ENCODE measurements around the gene SNCA.

SNCA gene

GRCh38 chr4:89813197-89813596 lies 23.8 kb downstream of the SNCA start:
- FAIRE-seq = no peak

GRCh38 chr4:89807441-89808140 lies 29.4 kb downstream of the SNCA start:
- no peak for FAIRE-seq

GRCh38 chr4:89805297-89805696 lies 31.7 kb downstream of the SNCA start:
- no peak for FAIRE-seq

- no peak for FAIRE-seq
Observed at GRCh38 chr4:89803915-89804314, 33.0 kb downstream of the SNCA start.

- no peak for FAIRE-seq
Observed at GRCh38 chr4:89803036-89803435, 33.9 kb downstream of the SNCA start.

GRCh38 chr4:89800527-89801103 lies 36.3 kb downstream of the SNCA start:
- no peak for FAIRE-seq

GRCh38 chr4:89800012-89800516 lies 36.9 kb downstream of the SNCA start:
- no peak for FAIRE-seq

- no peak for FAIRE-seq
Observed at GRCh38 chr4:89799071-89799470, 37.9 kb downstream of the SNCA start.

- no peak for FAIRE-seq
Observed at GRCh38 chr4:89797117-89797516, 39.8 kb downstream of the SNCA start.

- no peak for FAIRE-seq
Observed at GRCh38 chr4:89788206-89789072, 48.5 kb downstream of the SNCA start.

GRCh38 chr4:89784686-89785231 lies 52.2 kb downstream of the SNCA start:
- FAIRE-seq = no peak

GRCh38 chr4:89781321-89781720 lies 55.6 kb downstream of the SNCA start:
- no peak for FAIRE-seq

- FAIRE-seq = no peak
Observed at GRCh38 chr4:89773805-89774204, 63.2 kb downstream of the SNCA start.

- FAIRE-seq = no peak
Observed at GRCh38 chr4:89769856-89770255, 67.1 kb downstream of the SNCA start.

GRCh38 chr4:89767924-89768323 lies 69.0 kb downstream of the SNCA start:
- no peak for FAIRE-seq

- no peak for FAIRE-seq
Observed at GRCh38 chr4:89765966-89766365, 71.0 kb downstream of the SNCA start.

- FAIRE-seq = no peak
Observed at GRCh38 chr4:89765528-89765927, 71.4 kb downstream of the SNCA start.

GRCh38 chr4:89762311-89762710 lies 74.7 kb downstream of the SNCA start:
- FAIRE-seq = no peak

- no peak for FAIRE-seq
Observed at GRCh38 chr4:89759426-89759825, 77.5 kb downstream of the SNCA start.

- no peak for FAIRE-seq
Observed at GRCh38 chr4:89757154-89757719, 79.7 kb downstream of the SNCA start.

- FAIRE-seq = no peak
Observed at GRCh38 chr4:89755220-89755619, 81.7 kb downstream of the SNCA start.

- no peak for FAIRE-seq
Observed at GRCh38 chr4:89754531-89754930, 82.4 kb downstream of the SNCA start.

GRCh38 chr4:89753601-89754066 lies 83.3 kb downstream of the SNCA start:
- no peak for FAIRE-seq
